Measurements from ENCODE around the gene FBXO34.

DNA sequence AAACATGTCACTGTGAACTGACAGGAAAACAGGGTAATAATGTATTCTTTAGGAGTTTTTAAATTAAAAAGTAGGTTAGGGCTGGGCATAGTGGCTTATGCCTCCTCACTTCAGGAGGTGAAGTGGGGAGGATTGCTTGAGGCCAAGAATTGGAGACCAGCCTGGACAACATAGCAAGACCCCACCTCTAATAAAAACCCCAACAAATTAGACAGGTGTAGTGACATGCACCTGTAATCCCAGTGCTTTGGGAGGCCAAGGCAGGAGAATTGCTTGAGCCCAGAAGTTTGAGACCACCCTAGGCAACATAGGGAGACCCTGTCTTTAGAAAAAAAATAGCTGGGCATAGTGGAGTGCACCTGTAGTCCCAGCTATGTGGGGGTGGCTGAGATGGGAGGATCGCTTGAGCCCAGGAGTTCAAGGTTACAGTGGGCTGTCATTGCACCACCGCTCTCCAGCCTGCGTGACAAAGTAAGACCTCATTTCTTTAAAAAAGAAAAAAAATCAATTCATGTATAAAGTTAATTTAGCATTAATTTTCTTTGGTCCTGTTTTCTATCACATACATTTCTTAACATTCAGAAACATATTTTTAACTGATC is 20.4 kb downstream of the FBXO34 start:
- TF ChIP-seq, protein P1, sequence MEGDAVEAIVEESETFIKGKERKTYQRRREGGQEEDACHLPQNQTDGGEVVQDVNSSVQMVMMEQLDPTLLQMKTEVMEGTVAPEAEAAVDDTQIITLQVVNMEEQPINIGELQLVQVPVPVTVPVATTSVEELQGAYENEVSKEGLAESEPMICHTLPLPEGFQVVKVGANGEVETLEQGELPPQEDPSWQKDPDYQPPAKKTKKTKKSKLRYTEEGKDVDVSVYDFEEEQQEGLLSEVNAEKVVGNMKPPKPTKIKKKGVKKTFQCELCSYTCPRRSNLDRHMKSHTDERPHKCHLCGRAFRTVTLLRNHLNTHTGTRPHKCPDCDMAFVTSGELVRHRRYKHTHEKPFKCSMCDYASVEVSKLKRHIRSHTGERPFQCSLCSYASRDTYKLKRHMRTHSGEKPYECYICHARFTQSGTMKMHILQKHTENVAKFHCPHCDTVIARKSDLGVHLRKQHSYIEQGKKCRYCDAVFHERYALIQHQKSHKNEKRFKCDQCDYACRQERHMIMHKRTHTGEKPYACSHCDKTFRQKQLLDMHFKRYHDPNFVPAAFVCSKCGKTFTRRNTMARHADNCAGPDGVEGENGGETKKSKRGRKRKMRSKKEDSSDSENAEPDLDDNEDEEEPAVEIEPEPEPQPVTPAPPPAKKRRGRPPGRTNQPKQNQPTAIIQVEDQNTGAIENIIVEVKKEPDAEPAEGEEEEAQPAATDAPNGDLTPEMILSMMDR (IDR thresholded peaks at IDR 0.05) = no peak
- TF ChIP-seq ZFX (IDR thresholded peaks at IDR 0.05; ENCODE audit: borderline replicate concordance) = no peak
